CD4-positive, CD25-positive, alpha-beta regulatory T cell (primary cell): ENCODE results near the gene GMEB1. TPM values are rescaled to one million over a fixed set of nuclear protein-coding genes. Genes with fewer than 3 reads are reported as not detected.

ENCODE experiments used
- ATAC-seq, 2 donors: fragments of 150-1000 bp; cut with Tn5 transposase; one replicate each; pipeline ENCODE4 v1.10.0; 2021; ENCODE audit warnings: low read depth in 2 of 2, moderate number of reproducible peaks in 2 of 2, moderate library complexity in 1 of 2
- DNase-seq, 3 donors: peaks; one replicate each; pipeline versions ENCODE4 v3.0.0 to v3.0.0-alpha.2; 2012 to 2022; ENCODE audit warnings: mixed read lengths in 1 of 3
- H3K27ac ChIP-seq: one replicate; pipeline ENCODE4 v1.7.0; 2013; ENCODE audit warnings: mild to moderate bottlenecking, low read length; ENCODE audit not compliant: insufficient read depth, poor library complexity, severe bottlenecking
- H3K27me3 ChIP-seq: one replicate; pipeline ENCODE4 v1.7.0; 2013; ENCODE audit warnings: low read length; ENCODE audit not compliant: control insufficient read depth, insufficient read depth
- H3K36me3 ChIP-seq: one replicate; pipeline ENCODE4 v1.7.0; 2013; ENCODE audit warnings: mild to moderate bottlenecking, low read length, moderate library complexity; ENCODE audit not compliant: control insufficient read depth, insufficient read depth
- H3K4me1 ChIP-seq: 2 replicates; pipeline ENCODE4 v1.7.0; 2013; ENCODE audit warnings: mild to moderate bottlenecking, low read length; ENCODE audit not compliant: insufficient read depth, control insufficient read depth, poor library complexity, severe bottlenecking
- H3K4me3 ChIP-seq: one replicate; pipeline ENCODE4 v1.7.0; 2013; ENCODE audit warnings: low read depth, mild to moderate bottlenecking, low read length, moderate library complexity
- H3K9me3 ChIP-seq, 2 experiments: 1 replicate in 1 of 2; 2 replicates in 1 of 2; pipeline ENCODE4 v1.7.0; 2013; ENCODE audit warnings: low read length in 2 of 2, mild to moderate bottlenecking in 1 of 2, moderate library complexity in 1 of 2; ENCODE audit not compliant: control insufficient read depth in 2 of 2
- H3K27ac Mint-ChIP-seq, 3 donors: one replicate each; pipeline ENCODE4 v1.8.0; 2020 to 2022; ENCODE audit warnings: mild to moderate bottlenecking in 3 of 3, mixed read lengths in 3 of 3, moderate library complexity in 2 of 3
- H3K27me3 Mint-ChIP-seq: one replicate; pipeline ENCODE4 v1.8.0; 2022; ENCODE audit warnings: mild to moderate bottlenecking, mixed read lengths
- H3K36me3 Mint-ChIP-seq: one replicate; pipeline ENCODE4 v1.8.0; 2020; ENCODE audit warnings: mixed read lengths
- H3K4me1 Mint-ChIP-seq, 4 donors: one replicate each; pipeline ENCODE4 v1.8.0; 2020 to 2022; ENCODE audit warnings: mixed read lengths in 4 of 4, mild to moderate bottlenecking in 1 of 4
- H3K4me3 Mint-ChIP-seq, 4 donors: one replicate each; pipeline ENCODE4 v1.8.0; 2020 to 2022; ENCODE audit warnings: mild to moderate bottlenecking in 4 of 4, mixed read lengths in 4 of 4, moderate library complexity in 3 of 4
- H3K9me3 Mint-ChIP-seq, 7 donors: one replicate each; pipeline ENCODE4 v1.8.0; 2020 to 2022; ENCODE audit warnings: mixed read lengths in 7 of 7, mild to moderate bottlenecking in 3 of 7, moderate library complexity in 2 of 7
- polyA plus RNA-seq, 4 donors: library from polyadenylated mRNA; unstranded; fragments of 300-500 nt; fragmentation: Illumina TruSeq; gene quantifications; one replicate each; pipeline ENCODE4 v1.2.3, GENCODE V29; 2021
- total RNA-seq: library from RNA; stranded (reverse); gene quantifications from one replicate; pipeline ENCODE4 v1.2.3, GENCODE V29; 2022

The GMEB1 gene
- total RNA-seq, result 14.7 TPM
- polyA plus RNA-seq, result 10 to 100 TPM; 14.8 to 18.1 (median 16.9) TPM

DNA sequence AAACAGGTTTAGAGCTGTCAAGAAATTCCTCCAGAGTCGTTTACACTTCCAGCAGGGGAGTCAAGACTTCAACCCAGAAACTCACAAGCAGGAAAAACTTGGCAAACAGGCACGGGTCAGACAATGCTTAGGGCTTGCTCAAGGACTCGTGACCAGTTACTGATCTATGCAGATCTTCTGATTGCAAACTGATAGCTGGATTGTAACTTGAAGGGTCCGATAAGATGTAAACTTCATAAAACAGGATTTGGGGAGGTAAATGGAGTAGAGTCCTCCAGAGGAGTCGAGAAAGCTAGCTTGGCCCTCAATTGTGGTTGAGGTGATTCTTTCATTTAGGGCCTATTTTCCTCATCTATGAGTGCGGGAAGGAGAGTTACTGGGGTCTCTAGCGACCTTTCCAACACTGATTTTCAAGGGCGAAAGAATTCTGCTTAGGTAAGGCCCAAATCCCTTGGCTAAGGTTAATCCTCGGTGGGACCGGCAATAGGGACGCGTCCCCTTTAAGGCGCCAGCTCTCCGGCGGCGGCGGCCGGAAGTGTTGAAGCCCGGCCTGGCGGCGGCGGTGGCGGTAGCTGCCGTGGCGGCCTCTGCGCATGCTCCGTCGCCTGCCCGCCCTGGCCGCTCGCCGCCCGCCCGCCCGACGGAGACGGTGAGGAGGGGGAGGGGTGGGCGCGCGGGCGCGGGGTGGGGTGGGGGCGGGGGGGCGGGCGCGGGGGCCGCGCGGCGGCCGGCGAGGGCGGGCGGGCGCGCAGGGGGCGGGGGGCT lies at the start of gene GMEB1:
TSS of gene GMEB1 (plus strand) at position 594 of the 765 bp plus-strand sequence. CDS start 14,829 bp downstream, outside the sequence.
- no peaks in the 10 kb centered on the region for H3K27me3 ChIP-seq
- peak within 1 kb of the TSS; percentile 97 for H3K4me3 ChIP-seq
- H3K4me3 Mint-ChIP-seq, result peak within 1 kb of the TSS; percentile 94 to 100 (median 96)
- peaks cover 7 to 30% (median 11%) of the 10 kb centered on the region in 4 donors for H3K4me1 Mint-ChIP-seq
- H3K36me3 Mint-ChIP-seq, result no peaks in the 10 kb centered on the region
- ATAC-seq (peak; percentile 73 to 75), DNase-seq (peak; percentile 81 to 92 (median 84))
- H3K4me1 ChIP-seq, result peaks cover 13% of the 10 kb centered on the region
- peak within 1 kb of the TSS; percentile 93 for H3K27ac ChIP-seq
- H3K36me3 ChIP-seq, result no peaks in the 10 kb centered on the region
- no peaks in the 10 kb centered on the region for H3K9me3 Mint-ChIP-seq
- H3K9me3 ChIP-seq, result no peaks in the 10 kb centered on the region
- H3K27ac Mint-ChIP-seq, result peak within 1 kb of the TSS; percentile 95 to 100 (median 98)
- peaks cover 8% of the 10 kb centered on the region for H3K27me3 Mint-ChIP-seq

DNA sequence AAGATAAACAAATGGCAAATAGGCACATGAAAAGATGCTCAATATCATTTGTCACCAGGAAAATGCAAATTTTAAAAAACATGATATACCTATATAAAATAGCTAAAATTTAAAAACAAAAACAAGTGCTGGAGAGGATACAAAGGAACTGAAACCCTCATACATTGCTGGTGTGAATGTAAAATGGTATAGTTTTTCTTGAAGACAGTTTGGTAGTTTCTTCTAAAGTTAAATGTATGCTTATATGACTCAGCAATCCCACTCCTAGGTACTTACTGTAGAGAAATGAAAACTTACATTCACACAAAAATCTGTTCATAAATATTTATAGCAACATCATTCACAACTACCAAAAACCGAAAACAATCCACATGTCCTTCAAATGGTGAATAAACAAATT lies 36.9 kb upstream of the GMEB1 start:
- H3K9me3 Mint-ChIP-seq, result no peaks in the 10 kb centered on the region
- H3K4me3 Mint-ChIP-seq, result no peak overlapping the region
- H3K27ac Mint-ChIP-seq, result no peak overlapping the region

GRCh38 chr1:28632560-28632959 lies 36.0 kb upstream of the GMEB1 start:
- H3K27ac ChIP-seq, result no peak overlapping the region
- no peaks in the 10 kb centered on the region for H3K36me3 ChIP-seq
- H3K9me3 Mint-ChIP-seq, result no peaks in the 10 kb centered on the region
- ATAC-seq, result no peak
- no peak overlapping the region for H3K4me3 ChIP-seq
- H3K27ac Mint-ChIP-seq, result peak overlapping the region in 1 of 3 donors; percentile 90
- peaks cover 0 to 26% (median 19%) of the 10 kb centered on the region in 4 donors for H3K4me1 Mint-ChIP-seq
- no peaks in the 10 kb centered on the region for H3K27me3 ChIP-seq
- no peaks in the 10 kb centered on the region for H3K4me1 ChIP-seq
- no peaks in the 10 kb centered on the region for H3K9me3 ChIP-seq
- no peak for DNase-seq
- no peaks in the 10 kb centered on the region for H3K27me3 Mint-ChIP-seq
- H3K36me3 Mint-ChIP-seq, result peaks cover 4% of the 10 kb centered on the region
- H3K4me3 Mint-ChIP-seq, result no peak overlapping the region

More for the DNA sequence above, 36.9 kb upstream of the GMEB1 start:
- H3K27me3 ChIP-seq, result no peaks in the 10 kb centered on the region
- no peaks in the 10 kb centered on the region for H3K9me3 ChIP-seq
- no peaks in the 10 kb centered on the region for H3K36me3 ChIP-seq
- ATAC-seq, result no peak
- Mint-ChIP-seq H3K36me3 (peaks cover 4% of the 10 kb centered on the region), H3K27me3 (no peaks in the 10 kb centered on the region), H3K4me1 (peaks cover 0 to 25% (median 18%) of the 10 kb centered on the region in 4 donors)
- no peak overlapping the region for H3K27ac ChIP-seq
- no peak overlapping the region for H3K4me3 ChIP-seq
- no peak for DNase-seq
- no peaks in the 10 kb centered on the region for H3K4me1 ChIP-seq

- peaks cover 36% of the 10 kb centered on the region for H3K4me1 ChIP-seq
- Mint-ChIP-seq H3K4me1 (peaks cover 22 to 69% (median 38%) of the 10 kb centered on the region in 4 donors), H3K36me3 (no peaks in the 10 kb centered on the region), H3K27ac (peak overlapping the region in 2 of 3 donors; percentile 15 to 69), H3K9me3 (no peaks in the 10 kb centered on the region), H3K4me3 (peak overlapping the region; percentile 96 to 100 (median 98)), H3K27me3 (peaks cover 5% of the 10 kb centered on the region)
- H3K27me3 ChIP-seq, result no peaks in the 10 kb centered on the region
- H3K4me3 ChIP-seq, result peak overlapping the region; percentile 14
- H3K9me3 ChIP-seq, result no peaks in the 10 kb centered on the region
- H3K27ac ChIP-seq, result no peak overlapping the region
- ATAC-seq (no peak), DNase-seq (peak; percentile 4 to 69 (median 44))
- no peaks in the 10 kb centered on the region for H3K36me3 ChIP-seq
Observed at GRCh38 chr1:28640766-28641165, 27.8 kb upstream of the GMEB1 start.

DNA sequence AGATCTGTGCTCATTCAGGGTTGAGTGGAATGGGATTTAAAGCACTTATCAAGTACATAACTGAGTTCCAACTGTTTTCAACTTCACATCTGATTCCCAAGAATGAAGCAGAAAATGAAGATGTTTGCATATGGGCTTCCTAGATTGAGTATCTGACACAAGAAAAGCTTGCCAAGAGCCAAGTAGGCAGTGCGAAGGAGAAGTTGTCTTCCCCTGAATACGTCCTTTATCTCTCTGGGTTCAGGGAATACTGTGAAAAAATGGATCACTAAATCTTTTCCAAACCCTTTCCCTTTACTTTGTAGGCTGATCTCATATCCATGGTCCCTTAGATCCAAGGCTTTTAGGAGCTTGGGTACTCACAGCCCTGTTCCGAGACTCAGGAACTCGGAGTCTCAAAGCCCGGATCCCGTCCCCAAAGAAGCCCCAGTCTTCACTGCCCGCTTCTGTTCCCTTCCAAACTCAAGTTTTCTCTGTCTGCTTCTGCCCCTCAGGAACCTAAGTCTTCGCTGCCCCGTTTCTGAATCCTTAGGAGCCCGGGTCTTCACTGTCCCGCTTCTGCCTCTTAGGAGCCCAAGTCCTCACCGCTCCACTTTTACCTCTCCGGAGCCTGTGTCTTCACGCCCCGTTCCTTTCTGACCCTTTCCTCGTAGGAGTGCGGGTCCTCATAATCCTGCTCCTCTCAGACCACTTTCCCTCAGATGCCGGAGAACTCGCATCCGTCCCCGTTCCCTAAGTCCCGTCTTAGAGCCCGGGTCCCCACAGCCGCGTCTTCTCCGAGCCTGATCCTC lies 26.3 kb upstream of the GMEB1 start:
- H3K4me3 ChIP-seq, result peak overlapping the region; percentile 98
- H3K9me3 ChIP-seq, result no peaks in the 10 kb centered on the region
- ATAC-seq, result peak in 1 of 2 donors; percentile 6
- H3K27ac Mint-ChIP-seq, result peak overlapping the region; percentile 97 to 100 (median 99)
- no peaks in the 10 kb centered on the region for H3K27me3 ChIP-seq
- H3K27me3 Mint-ChIP-seq, result peaks cover 5% of the 10 kb centered on the region
- H3K36me3 ChIP-seq, result no peaks in the 10 kb centered on the region
- peaks cover 22 to 59% (median 33%) of the 10 kb centered on the region in 4 donors for H3K4me1 Mint-ChIP-seq
- DNase-seq, result peak in 1 of 3 donors; percentile 16
- H3K4me1 ChIP-seq, result peaks cover 37% of the 10 kb centered on the region
- H3K36me3 Mint-ChIP-seq, result no peaks in the 10 kb centered on the region
- peak overlapping the region; percentile 96 to 100 (median 98) for H3K4me3 Mint-ChIP-seq
- H3K27ac ChIP-seq, result peak overlapping the region; percentile 93
- H3K9me3 Mint-ChIP-seq, result no peaks in the 10 kb centered on the region

- peak within 1 kb of the TSS; percentile 98 for H3K4me3 ChIP-seq
- peak; percentile 86 to 89 for ATAC-seq
- peak; percentile 89 to 97 (median 91) for DNase-seq
- no peaks in the 10 kb centered on the region for H3K36me3 Mint-ChIP-seq
- H3K27ac Mint-ChIP-seq, result peak within 1 kb of the TSS; percentile 97 to 100 (median 99)
- no peaks in the 10 kb centered on the region for H3K36me3 ChIP-seq
- no peaks in the 10 kb centered on the region for H3K9me3 ChIP-seq
- peaks cover 0 to 1% (median 0%) of the 10 kb centered on the region in 7 donors for H3K9me3 Mint-ChIP-seq
- H3K4me1 ChIP-seq, result peaks cover 45% of the 10 kb centered on the region
- H3K4me1 Mint-ChIP-seq, result peaks cover 22 to 67% (median 38%) of the 10 kb centered on the region in 4 donors
- peak within 1 kb of the TSS; percentile 93 for H3K27ac ChIP-seq
- no peaks in the 10 kb centered on the region for H3K27me3 ChIP-seq
- peak within 1 kb of the TSS; percentile 96 to 100 (median 98) for H3K4me3 Mint-ChIP-seq
- peaks cover 5% of the 10 kb centered on the region for H3K27me3 Mint-ChIP-seq
Observed at GRCh38 chr1:28642847-28643635, 25.5 kb upstream of the GMEB1 start, which contains the start of gene TAF12. Gene TAF12, minus strand, starts transcription at chr1:28643067. Its CDS starts 20,986 bp downstream, at chr1:28622081.

DNA sequence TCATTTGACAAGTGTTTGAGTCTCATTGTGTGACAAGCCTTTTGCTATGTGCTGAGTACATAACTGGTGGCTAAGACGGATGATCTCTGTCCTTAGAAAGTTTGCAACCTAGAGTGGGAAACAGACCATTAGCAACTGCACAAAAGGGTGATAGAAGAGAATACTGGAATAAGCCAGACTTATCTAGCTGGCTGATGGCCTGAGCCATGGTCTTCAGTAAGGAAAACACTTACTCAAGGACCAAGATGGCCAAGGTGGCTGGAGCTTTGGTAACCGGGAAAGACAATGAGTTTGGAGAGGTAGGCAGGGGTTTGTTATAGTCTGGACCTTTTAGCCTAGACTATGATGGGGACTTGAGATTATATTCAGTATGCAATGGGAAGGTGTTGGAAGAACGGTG lies 24.1 kb upstream of the GMEB1 start:
- Mint-ChIP-seq H3K27me3 (peaks cover 9% of the 10 kb centered on the region), H3K4me3 (peak overlapping the region; percentile 96 to 100 (median 98)), H3K36me3 (no peaks in the 10 kb centered on the region), H3K9me3 (peaks cover 0 to 1% (median 0%) of the 10 kb centered on the region in 7 donors), H3K4me1 (peaks cover 28 to 77% (median 44%) of the 10 kb centered on the region in 4 donors), H3K27ac (peak overlapping the region; percentile 97 to 100 (median 99))
- Histone ChIP-seq H3K4me1 (peaks cover 56% of the 10 kb centered on the region), H3K27ac (peak overlapping the region; percentile 93), H3K9me3 (no peaks in the 10 kb centered on the region), H3K27me3 (no peaks in the 10 kb centered on the region), H3K4me3 (peak overlapping the region; percentile 63), H3K36me3 (no peaks in the 10 kb centered on the region)
- DNase-seq, result no peak
- ATAC-seq, result no peak
